ENCODE measurements around the gene SUSD4.

Gene SUSD4

DNA sequence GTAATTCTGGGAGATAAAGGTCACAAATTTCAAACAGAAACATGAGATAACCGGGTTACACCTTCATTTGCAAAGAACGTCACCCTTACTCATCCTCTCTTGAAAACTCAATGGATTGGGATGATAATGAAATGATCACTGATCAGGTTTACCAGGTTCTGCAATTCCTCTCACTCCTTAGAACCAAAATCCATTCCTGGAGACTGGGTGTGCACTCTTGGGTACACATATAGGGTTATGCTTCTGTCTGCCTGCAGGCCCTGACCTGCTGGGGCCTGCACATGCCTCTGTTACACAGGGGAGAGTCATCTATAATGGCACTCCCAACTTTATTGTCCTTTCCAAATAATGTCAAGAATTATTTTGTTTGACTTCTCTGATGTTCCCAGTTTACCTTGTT, 8.3 kb downstream of the SUSD4 start:
- no peak for DNase-seq

GRCh38 chr1:223353939-223354338, 10.0 kb downstream of the SUSD4 start:
- no peak for DNase-seq

DNA sequence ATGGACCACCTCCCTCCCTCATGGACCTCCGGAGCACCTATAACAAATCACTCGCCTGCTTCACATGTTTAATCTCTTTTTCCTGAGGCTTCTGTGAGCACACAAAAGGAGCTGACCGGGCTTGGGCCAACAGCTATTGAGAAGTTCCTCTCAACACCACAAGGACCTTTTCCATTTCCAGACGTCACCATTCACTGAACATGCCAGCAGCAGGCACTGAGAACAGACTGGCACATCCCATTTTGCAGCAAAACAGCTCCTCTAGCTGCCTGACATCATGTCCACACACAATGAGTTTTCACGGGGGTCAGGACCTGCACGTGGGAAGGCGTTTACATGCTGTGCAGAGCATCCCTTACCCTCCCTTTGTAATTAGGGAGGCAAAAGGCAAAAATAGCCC, 11.0 kb downstream of the SUSD4 start:
- DNase-seq = no peak

- no peak for DNase-seq
These were observed 13.5 kb downstream of the SUSD4 start for GRCh38 chr1:223350361-223350908.

GRCh38 chr1:223349241-223349640, 14.7 kb downstream of the SUSD4 start:
- no peak for DNase-seq

DNA sequence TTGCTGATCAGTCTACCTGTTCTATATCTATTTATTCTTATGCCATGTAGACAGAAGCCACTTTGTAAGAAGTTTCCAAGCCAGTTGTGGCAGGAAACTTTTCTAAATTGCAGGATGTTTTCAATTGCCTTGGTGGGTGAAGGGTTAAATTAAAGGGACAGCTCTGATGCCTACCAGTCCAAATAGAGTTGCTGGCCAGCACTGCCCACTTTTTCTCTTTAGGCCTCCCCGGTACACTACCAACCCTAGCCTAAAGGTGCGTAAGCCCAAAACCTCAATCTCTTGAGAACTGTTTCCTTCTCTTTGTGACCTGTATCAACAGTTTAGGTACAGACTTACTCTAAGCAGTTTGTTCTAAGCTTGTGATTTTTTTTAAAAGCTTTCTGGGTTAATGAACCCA, 15.5 kb downstream of the SUSD4 start:
- DNase-seq = no peak

DNA sequence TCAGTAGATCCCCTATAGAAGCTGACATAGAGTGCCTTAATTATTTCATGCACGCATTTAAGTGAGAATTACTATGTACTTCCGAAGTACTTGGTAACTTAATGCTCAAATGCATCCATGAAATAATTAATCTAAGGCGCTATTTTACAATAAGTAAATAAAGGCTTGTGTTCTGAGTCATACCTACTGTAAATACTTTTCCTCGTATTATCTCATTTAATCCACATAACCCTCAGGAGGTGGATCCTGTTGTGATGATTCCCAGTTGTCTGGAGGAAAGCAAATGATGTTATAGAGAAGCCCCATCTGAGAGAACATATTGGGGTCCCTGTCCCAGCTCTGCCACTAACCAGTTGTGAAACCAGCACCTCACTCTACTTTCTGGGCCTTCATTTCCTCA, 16.4 kb downstream of the SUSD4 start:
- no peak for DNase-seq

DNA sequence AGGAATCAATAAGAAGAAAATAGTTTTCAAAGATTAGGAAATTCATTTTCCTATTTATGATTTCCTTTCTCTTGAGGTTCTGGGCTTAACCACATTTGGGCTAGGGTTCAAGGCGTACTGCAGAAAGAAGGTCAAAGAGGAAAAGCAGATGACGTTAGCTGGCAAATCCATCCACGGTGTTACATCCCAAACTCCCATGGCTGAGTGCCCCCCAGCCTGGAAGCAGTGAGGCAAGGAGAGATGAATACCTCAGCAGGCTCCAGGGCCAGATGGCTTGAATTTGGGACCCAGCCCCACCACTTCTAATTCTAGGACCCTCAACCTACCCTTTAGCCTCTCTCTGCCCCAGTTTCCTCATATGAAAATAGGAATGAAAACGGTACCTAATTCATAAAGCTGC, 17.7 kb downstream of the SUSD4 start:
- no peak for DNase-seq

GRCh38 chr1:223345720-223346119, 18.3 kb downstream of the SUSD4 start:
- no peak for DNase-seq

DNA sequence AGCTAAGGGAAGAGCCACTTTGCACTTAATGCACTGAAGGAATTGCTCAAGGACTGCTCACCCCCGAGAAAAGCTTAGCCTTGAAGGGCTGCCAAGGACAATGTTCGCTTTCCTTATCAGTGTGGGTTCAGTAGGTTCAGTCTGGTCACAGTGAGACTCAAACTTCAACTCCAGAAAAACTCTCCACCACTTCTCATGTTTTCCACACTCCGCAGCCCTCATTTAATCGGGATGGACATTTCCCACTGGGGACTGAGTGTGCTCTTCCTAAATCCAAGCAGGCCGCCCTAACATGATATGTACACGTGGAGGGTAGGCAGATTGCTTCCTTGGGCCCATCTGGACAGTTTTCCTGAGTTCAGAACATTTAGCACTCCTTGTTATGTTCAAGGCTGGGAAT, 19.5 kb downstream of the SUSD4 start:
- no peak for DNase-seq

- no peak for DNase-seq
These were observed 20.3 kb downstream of the SUSD4 start for GRCh38 chr1:223343692-223344091.

DNA sequence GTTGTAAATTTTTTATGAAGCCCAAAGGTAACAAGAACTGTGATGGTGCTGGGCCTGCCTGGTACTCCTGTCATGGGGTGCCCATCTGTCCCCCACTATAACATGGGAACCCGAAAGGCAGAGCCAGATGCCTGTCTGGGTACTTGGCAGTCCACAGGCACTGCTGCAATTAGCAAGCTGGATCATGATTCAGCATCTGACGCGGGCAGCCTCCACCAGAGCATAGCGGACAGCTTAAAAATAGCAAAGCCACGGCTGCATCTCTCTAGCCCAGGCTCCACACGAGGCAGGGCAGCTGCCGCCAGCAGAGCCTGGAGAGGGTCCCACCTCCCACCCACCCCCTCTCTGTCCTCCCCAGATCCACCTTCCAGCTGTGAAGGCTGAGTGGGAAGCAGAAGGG, 22.9 kb downstream of the SUSD4 start:
- DNase-seq = no peak

DNA sequence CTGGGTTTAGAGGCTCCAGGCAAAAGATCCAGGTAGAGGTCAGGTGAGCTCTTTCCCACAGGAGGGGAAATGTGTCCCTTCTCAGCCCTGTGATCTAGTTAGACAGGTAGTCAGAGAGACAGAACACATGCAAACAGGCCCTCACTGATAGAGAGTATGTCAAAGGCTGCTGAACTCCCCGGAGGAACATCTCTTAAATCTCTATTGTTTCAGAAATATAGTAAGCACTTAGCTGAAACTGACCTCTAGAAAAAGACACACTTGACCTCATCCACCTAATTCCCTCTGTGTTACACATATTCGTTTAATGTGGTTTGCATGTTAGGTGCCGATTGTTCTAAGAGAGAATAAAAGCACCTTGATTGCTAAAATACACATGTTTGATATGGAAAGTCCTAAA, 23.3 kb downstream of the SUSD4 start:
- DNase-seq = no peak

DNA sequence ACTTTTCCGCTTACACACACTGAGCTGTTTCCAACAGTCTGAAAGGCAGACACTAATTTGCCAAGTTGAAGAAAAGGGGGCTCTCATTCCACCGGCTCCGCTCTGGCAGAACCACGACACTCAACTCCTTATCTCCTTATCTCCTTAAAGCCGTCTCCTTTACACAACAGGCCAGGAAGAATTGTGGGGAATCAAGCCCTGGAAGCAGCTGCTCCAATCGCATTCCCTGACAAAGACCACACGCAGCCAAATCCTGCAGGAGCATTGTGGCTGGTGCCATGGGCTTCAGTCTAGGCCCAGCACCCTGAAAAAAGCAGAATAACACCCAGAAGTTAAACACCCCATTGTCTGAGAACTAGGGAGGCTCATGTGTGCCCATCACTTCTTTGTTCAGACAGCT, 24.1 kb downstream of the SUSD4 start:
- no peak for DNase-seq

GRCh38 chr1:223338811-223339746, 24.9 kb downstream of the SUSD4 start:
- DNase-seq = no peak

DNA sequence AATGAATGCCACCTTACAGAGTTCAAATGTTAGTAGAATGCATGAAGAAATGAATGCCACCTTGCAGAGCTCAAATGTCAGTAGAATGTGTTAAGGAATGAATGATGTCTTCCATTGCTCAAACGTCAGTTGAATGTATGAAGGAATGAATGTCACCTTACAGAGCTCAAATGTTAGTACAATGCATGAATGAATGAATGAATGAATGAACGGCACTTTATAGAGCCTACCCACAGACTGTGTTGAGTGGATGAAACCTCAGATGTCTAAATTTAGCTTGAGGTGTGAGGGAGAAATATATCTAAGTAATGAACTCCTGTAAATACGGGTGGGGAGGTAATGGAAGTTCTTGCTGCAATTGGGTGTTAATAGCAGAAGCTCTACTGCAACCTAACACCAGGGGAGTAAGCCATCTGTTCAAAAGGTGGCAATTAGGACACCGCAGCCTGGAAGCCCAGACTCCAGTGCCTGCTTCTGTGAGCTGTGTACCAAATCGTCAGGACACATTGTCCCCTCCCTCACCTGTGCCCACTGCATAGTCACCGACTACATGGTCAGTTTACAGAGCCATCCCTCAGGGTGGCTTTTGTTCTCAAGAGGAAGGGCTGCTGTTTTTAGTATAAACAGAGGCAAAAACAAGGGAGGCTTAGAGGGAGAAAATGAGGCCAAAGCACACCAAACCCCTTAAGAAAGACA, 26.7 kb downstream of the SUSD4 start:
- no peak for DNase-seq

DNA sequence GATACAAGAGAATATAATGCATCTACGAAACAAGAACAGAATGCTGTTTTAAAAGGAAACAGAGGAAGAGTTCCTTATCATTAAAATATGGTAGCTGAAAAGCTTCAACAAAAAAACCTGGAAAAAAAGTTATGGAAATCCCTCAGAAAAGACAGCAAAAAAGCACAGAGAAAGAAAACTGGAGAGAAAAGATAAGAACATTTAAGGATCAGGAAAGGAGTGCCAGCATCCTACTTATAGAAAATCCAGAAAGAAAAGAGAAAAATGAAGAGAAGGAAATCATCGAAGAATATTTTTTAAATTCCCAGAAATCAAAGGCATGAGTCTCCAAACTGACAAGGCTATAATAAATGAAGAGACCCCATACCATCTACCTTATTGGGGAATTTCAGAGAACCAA, 29.8 kb downstream of the SUSD4 start:
- DNase-seq = no peak

GRCh38 chr1:223332997-223333396, 31.0 kb downstream of the SUSD4 start:
- no peak for DNase-seq

GRCh38 chr1:223331929-223332328, 32.0 kb downstream of the SUSD4 start:
- DNase-seq = no peak

- DNase-seq = no peak
These were observed 32.7 kb downstream of the SUSD4 start for GRCh38 chr1:223331301-223331700.

DNA sequence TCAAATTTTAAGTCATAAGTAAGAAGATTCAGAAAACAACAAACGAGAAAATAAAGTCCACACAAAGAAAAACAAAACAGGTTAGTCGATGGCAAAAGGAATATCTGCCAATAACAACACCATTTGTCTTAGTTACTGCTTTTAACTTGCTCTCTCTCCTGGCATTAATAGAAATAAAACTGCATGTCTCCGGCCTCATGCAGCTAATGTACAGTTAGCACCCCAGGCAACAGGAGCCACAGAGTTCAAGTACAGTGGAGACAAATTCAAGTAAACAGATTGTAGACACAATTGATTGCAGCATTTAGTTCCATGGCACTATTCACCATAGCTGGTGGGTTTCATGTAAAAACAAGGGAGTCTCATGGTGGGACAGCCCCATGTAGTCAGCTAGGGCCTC, 33.5 kb downstream of the SUSD4 start:
- DNase-seq = no peak

- DNase-seq = no peak
These were observed 34.1 kb downstream of the SUSD4 start for GRCh38 chr1:223329664-223330415.

GRCh38 chr1:223329252-223329651, 34.7 kb downstream of the SUSD4 start:
- no peak for DNase-seq

Data from NCI-H187 treated with DMSO at 0.1 percent for 48 hours (cell line).